HG03520 (cell line): ENCODE results near the gene TSHZ2.
"Not testable (repeated sequence)": the region's sequence is repeated elsewhere in the genome, so short reads cannot be mapped to it uniquely, and the experiment has no call there.

Experiments
- ATAC-seq: cut with Tn5 transposase; IDR thresholded peaks from one replicate; pipeline ENCODE4 v1.9.1; 2021; ENCODE audit warnings: mild to moderate bottlenecking, moderate library complexity; ENCODE audit not compliant: unreplicated experiment

Gene TSHZ2

DNA sequence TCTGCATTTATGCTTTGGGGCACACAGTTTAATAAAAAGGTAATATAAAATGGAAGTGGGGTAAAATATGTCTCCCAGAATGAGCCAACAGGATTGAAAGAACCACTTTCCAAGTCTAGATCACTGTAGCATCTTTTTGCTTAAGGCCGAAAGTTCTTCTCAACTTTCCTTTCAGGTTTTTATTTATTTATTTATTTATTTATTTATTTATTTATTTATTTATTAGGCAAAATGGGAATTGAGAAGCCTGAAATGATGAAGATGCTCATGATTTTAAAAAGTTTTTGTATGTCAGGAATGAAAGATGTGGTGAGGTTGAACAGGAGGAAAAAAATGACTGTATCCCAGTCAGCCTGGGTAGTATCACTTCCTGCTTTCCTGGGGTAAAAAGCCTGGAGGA lies 24.0 kb downstream of the TSHZ2 start:
- ATAC-seq, result no peak

DNA sequence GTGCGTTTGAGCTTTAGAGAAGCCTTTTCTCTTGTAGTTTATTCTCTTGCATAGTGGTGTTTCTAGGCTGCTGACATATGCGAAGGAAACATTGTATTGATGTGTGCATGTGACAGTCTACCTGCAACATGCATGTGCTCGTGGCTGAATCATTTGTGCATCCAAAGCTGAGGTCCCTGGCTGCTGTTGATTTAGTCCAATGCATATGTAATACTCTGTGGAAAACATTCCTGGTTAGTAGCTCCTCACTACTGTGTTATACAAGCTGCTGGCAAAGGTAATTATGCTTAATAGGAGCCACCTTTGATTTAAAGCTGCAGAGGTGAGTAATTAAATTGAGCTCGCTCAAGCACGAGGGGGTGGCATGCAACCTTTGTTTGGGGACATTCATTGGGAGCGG lies 24.5 kb downstream of the TSHZ2 start:
- no peak for ATAC-seq

DNA sequence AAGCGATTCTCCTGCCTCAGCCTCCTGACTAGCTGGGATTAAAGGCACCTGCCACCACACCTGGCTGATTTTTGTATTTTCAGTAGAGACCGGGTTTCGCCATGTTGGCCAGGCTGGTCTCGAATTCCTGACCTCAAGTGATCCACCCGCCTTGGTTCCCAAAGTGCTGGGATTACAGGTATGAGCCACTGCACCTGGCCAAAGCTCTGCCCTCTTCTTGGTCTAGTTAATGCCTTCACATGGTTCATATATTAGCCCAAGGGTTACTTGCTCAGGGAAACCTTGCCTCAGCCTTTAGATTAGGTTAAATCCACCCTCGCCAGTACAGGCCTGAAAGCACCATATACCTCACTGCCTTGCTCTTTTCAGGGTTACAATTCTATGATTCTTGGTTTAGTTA lies 26.1 kb downstream of the TSHZ2 start:
- no peak for ATAC-seq

DNA sequence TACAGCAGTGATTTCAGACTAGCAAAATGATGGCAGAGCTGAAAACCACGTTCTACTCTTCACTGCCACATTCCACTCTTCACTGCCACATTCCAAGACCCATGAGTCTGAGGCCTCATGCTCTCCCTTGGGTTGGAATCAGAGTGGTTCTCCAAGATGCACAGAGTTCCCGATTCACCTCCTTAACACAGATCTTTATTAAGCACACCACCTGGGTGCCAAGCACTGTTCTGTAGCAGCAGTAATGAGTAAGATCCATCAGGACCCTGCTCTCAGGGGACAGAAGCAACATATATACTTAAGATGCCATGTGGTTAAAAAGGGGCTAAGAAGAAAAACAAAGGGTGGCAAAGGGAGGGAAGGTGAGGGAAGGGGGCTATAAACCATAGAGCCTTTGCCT lies 26.9 kb downstream of the TSHZ2 start:
- ATAC-seq, result no peak

DNA sequence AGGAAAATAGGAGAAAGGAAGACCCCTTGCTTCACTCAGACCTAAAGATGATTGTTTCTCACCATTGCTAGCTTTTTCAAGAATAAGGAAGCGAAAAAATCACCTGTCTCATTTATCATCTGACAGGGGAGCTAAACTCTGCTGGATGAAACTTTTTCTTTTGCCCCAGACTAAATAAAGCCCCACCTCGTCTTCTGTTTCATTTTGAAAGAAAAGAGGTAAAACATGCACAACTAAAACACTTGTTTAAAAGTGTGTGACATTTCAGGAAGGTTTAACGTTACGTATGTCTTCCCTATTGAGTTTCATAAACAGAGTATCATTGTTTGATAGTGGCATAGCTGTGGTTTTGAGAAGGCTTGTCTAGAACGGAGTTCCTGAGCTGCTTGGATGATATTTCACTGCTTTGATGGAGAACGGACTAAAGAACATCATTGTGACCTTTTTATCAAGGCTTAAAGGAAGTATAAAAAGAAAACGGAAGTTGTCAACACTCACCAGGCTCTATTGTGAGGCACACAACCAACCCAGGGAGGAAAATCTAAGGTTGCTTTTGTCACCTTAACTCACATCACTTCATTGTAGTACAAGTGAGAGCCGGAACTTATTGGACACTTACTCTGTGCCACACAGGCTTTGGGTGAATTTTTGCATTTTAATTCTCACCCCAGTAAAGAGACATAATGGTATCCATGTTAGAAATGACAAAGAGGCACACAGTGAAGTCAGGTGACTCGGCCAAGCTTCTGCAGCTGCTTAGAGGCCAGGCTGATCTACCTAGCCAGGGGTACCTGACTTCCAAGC lies 29.5 kb downstream of the TSHZ2 start:
- peak; percentile 63 for ATAC-seq

DNA sequence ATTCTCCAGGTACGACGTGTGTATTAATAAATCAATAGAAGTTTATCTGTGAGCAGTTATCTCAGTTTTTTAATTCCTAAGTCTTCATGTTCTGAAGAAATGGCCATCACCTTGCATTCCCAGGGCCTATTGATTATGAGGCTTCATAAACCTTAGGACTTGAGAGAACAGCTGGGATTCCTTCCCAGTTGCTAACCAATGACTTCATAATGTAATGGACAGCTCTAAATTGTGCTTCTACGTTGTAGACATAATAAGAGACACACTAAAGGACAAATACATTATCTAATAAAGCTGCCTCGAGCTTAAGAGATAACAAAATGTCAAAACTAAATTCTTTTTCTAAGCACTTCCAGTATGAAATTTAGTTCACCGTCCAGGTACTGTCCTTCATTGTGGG lies 30.6 kb downstream of the TSHZ2 start:
- no peak for ATAC-seq

DNA sequence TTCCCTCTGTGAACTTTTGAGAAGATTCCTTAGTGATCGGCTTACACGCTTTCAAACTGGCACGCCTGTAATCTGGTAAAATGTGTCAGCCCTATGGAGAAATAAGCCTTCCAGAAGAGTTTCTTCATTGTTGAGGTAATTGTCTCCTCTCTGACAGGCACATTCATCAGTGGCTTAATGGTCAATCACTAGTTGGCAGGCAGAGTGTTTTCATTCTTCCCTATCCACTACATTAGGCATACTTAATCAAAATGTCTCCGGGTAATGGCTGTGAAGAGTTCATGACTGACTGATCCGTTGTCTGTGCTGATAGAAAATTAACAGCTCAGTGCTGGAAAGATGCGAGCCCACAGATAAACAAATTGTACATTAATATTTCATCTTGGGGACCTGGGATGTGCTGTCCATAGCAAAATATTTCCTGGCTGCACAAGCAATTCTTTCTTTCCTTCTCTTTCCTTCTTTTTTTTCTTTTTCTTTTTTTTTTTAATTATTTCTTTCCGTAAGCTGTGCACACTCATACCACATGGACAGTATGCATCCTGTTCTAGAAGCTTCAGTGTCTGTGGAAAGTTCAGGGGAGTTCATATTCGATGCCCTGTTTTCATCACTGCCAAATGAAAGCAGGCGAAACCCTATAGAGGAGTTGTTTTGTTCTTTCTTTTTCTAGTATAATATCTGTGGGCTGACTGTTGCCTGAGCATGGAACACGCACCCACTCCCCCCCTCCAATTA lies 31.4 kb downstream of the TSHZ2 start:
- no peak for ATAC-seq

DNA sequence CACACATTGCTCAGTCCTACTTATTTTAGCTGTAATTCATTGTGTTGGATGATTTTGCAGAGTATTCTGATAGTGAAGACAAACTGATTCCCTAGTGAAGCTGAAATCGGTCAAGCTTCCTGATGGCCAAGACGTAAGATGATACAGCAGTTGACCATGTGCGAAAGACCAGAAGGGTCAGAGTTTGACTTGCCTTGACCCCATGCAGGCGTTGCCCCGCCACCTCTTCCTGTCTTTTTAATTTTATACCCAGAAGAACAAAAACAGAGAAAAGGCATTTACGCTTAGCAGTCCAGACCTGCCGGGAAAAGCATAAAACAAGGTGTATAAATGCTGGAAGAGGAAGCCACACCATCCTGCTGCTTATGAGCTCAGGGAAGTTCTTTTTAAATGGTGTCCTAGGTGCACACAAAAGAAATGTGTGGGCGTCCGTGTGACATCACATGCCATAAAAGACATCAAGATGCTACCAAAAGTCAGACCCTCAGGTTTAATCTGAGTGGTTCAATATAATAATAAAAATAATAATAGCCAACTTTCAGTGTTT lies 32.2 kb downstream of the TSHZ2 start:
- ATAC-seq, result no peak

DNA sequence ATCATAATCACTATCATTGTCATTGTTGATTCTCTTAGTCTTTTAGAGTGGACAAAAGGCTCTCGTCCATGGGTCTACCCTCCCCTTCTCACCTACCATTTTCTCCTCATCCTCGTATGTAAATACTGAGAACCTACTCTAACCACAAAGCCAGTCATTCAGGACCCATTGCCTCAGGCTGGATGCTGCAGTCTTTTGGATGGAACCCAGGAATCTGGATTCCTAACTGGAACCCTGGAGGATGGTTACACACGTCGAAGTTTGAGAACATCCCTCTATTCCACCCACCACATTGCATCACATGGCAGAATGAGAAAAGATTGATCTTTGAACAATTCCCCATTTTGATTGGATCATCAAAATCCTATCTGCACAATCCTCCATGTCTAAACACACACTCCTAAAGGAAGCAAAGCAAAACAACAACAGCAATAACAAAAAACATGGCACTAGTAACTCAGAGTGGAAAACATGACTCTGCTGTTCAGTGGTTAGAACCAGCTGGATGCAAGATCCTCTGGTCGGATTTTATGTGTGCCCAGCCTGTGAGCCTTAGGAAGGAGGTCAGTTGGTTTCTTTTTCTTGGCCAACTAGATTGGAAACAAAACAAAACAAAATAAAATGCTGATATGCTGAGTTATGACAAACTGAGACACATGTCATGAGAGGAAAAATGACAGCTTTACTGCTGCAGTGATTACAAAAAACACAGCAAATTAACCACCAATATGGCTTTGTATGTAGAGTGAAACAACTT lies 38.0 kb downstream of the TSHZ2 start:
- ATAC-seq, result no peak

DNA sequence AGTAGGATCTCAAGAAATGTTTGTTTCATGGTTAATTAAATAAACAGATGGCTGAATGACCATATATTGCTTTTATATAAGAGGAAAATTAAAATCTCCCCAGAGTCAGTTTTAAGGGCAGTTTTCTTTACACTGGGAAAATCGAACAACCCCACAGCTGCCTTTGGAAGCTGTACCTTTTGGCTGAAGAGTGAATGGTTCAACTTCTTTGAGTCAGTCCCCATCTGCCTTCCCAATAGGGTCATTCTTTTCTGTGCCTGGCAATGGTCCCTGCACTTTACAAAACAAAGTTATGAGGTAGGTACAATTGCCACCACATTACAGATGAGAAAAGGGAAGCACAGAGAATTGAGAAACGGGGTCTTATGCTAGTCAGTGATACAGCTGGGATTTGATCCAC lies 39.5 kb downstream of the TSHZ2 start:
- no peak for ATAC-seq

DNA sequence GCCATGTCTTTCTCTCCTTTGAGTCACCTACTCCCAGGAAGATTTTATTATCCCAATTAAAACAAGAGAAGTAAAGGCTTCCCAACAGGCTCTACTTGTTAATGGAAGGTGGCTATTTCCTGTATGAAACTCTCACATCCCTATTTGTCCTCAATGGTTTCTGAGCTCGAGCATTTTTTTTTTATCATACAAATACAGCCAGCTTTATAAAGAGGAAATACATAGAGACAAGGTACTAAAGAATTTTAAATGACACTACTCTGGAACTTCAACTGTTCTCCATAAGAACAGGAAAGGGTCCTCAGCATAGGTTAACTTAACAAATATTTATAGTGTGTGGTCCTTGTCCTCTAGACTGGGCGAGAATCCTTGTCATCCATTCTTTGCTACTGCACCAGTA lies 41.0 kb downstream of the TSHZ2 start:
- no peak for ATAC-seq

DNA sequence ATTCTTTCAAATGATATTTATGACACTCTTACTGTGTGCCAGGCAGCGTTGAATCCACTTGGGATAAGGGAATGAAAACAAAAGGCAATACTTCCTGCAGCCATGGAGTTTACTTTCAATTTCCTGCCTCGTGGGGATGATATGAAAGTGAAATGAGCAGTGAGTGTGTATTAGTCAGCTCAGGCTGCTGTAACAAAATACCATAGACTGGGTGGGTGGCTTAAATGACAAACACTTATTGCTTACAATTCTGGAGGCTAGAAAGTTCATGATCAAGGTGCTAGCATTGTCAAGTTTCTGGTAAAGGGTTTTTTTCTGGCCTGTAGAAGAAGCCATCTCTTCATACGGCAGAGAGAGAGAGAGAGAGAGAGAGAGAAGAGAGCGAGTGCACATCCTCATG lies 41.7 kb downstream of the TSHZ2 start:
- ATAC-seq, result no peak

DNA sequence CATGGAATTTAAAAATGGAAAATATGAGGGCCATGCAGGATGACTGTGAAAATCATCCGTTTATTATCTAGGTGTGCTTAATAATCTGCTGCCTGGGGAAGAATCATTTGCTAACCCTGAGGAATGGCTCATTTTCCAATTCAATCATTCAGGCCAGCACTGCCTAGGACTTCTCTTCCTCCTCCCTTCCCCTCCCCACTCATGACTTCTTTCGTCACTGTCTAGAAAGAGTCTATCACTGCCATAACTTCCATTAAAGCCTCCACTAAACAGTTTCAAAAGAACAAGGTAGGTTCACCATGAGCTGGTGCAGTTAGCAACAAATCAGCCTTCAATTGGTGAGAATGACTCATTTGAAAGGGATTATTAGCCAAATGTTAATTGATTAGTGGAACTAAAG lies 43.9 kb downstream of the TSHZ2 start:
- ATAC-seq, result no peak

DNA sequence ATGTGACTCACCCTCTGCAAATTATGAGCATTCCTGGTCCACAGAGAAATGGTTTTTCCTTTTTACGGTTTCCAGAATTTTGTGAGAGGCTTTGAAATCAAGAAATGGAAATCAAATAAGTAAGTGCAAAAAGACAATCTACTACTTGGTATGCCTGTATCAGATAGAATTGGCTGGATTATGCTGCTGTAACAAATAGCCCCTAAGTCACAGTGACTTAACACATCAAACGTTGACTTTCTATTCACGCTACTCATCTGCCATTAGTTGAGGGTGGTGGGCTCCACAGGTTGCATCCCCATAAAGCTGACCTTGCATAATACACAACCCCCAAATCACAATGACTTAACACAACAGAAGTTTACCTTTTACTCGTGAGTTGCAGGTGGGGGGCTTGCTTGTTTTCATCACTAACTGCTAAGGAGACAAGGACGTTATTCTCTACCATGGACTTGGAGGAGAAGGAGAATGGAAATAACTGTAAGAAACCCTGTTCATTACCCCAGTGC lies 44.4 kb downstream of the TSHZ2 start:
- ATAC-seq, result no peak

DNA sequence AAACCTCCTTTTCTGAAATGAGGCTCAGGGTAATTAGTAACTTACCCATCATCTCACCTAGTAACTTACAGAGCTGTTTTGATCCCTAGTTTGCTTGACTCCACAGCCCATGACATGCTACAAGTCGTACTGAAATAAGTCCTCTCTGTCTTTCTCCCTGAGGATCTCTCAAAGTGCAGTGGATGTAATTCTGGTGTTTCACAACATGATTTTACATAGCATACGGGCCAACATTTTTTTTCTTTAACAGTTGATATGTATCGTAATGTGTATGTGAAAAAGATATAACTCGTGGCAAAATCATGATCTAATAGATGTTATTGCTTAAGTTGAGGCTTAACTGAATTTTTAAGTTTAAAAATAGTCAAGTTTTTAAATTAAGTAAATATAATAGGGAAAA lies 45.0 kb downstream of the TSHZ2 start:
- no peak for ATAC-seq

DNA sequence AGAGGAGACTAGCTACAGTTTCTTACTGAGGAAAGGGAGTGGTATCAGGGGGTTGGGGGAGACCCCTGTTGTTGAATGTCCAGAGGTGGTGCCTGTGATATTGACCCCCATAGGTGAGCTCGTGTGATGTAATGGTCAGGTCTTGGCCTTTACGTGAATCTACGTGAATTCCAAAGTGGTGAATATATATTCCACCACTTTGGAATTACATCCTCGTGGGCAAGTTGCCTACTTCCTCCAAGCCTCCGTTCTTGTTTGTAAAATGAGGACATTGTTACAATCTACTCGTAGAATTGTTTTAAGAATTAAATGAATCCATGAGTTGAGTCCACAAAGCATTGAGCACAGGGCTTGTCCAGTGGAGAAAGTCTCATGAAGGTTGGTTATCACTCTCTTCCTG lies 47.3 kb downstream of the TSHZ2 start:
- no peak for ATAC-seq

DNA sequence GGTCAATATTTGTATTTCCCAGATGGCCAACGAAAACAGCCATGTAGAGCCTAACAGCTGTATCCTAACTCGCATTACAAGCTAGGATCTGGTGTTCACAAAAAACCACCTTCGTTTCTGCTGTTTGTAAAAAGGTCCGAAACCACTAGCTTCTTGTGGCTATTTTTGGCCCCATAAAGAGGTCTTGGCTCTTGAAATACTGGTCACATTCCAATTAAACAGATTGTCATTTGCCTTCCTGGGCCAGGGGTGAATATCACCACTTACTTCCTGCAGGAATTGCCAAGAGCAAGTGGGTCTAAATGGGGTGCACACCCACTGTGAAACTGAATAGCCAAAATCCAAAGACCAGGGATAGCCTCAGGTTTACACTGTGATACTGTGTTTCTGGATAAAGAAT lies 48.2 kb downstream of the TSHZ2 start:
- no peak for ATAC-seq

DNA sequence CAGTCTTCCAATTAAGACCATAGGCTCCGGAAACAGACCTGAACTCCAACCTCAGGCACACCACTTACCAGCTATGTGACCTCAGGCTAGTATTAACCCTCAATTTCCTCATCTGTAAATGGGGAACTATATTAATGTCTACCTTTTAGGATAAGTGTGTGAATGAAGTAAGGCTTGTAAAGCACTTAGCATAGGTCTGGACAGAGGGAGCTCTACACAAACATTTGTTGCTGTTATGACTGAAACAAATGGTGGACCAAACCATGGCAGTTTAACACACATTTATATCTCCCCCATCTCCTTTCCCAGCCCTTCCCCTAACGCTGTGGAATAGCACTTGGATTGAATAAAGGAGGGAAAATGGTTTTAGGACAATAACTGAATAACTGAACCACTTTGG lies 48.7 kb downstream of the TSHZ2 start:
- no peak for ATAC-seq

DNA sequence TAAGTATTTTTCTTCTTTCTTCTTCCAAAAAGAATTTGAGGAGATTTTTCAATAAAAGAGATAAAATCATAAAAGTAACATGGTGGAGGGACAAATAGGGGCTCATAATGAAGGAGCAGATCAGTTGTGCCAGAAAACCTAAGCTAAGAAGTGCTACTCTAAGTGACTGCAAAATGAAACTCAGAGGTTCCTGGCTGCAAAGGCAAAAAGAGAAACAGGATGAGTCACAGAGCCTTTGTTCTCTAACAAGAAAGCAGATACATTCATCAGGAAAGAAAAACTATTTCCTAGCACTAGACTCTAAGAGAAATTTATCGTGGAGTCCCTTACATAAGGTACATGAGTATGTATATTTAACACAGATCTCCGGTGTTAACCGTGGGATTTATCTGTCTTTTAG lies 49.8 kb downstream of the TSHZ2 start:
- ATAC-seq, result no peak

DNA sequence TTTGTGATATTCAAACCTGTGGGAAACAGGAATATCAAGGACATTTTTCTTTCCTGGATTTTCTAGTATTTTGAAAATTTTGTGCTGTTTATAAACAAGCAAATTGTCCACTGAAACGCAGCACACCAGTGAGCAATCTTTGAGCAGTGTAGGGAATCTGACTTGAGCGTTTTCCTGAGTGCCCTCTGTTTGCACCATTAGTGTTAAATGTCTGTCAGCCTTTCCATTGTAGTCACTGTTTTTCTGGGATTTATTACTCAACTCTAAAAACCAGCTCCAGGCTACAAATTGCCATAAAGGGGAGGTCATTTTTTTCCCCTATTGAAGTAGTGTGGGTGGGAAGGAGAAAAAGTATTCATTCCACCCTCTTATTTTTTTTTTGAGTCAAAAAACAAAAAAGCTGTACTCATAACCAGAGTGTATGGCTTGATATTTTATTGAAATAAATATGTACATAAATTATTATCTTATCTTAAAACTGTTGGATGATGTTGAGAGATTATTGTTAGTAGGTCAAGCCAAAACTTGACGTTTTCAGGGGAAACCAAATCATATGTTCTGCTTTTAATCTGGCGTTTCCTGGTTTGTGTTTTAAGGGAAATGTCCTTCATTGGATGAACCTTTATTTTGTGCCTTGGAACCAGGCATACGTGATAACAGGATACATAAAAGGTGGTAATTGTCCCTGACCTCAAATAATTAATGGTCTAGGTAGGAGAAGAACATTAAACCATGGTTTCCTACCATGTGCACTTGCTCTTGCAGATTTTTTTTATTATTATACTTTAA lies 51.8 kb downstream of the TSHZ2 start:
- ATAC-seq, result no peak

DNA sequence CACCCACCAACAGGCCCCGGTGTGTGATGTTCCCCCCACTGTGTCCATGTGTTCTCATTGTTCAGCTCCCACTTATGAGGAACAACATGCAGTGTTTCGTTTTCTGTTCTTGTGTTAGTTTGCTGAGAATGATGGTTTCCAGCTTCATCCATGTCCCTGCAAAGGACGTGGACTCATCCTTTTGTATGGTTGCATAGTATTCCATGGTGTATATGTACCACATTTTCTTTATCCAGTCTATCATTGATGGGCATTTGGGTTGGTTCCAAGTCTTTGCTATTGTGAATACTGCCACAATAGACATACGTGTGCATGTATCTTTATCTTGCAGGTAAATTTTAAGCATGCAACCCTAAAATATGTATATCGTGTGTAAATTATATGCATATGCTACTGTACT lies 52.5 kb downstream of the TSHZ2 start:
- ATAC-seq, result not testable (repeated sequence)
